GM19324 (cell line): ENCODE data around the gene SCEL.
"Not testable (repeated sequence)": the region's sequence is repeated elsewhere in the genome, so short reads cannot be mapped to it uniquely, and the experiment has no call there.

Experiments used
- ATAC-seq: cut with Tn5 transposase; IDR thresholded peaks from one replicate; pipeline ENCODE4 v1.9.1; 2021; ENCODE audit warnings: mild to moderate bottlenecking, moderate library complexity; ENCODE audit not compliant: unreplicated experiment, low FRiP score

SCEL gene

GRCh38 chr13:77653301-77653700 lies 117.8 kb downstream of the SCEL start:
- ATAC-seq = no peak

- ATAC-seq = not testable (repeated sequence)
Measured at GRCh38 chr13:77660016-77660415, 124.5 kb downstream of the SCEL start.

GRCh38 chr13:77660841-77661250 lies 125.3 kb downstream of the SCEL start:
- no peak for ATAC-seq

DNA sequence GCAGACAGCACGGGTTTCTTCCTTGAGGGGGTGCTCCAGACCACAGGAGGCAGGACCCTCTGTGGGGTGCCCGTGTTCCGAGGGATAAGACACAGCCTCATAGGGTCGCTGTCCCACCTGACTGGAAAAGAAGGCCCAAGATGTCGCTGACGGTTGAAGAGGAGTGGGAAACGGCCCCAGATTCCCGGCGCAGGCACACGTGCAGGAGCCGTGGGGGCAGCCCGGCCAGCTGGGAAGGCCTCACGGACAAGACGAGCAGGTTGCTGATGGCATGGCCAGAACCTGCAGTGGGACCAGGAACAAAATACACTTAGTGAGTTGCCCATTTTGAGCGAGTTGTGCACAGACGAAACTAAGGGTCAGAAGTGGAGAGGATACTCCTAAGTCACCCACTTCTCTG lies 126.8 kb downstream of the SCEL start:
- not testable (repeated sequence) for ATAC-seq

DNA sequence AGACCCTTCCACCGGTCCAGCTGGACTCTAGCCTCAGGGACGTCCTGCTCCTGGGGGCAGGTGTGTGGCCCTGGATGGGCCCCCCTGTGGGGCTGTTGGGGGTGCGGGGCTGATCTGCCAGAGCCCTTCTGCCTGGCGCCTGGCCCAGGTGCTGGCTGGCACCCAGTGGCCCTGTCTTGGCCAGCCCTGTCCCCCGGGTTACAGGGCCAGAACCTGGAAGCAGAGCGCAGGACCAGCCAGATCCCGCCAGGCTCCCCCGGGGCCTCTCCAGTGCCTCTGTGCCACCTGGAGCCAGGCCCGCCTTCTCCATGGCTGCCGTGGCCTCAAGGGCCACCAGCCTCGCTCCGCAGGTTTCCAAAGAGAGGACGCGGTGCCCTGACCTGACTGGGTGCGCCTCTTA lies 127.3 kb downstream of the SCEL start:
- ATAC-seq = not testable (repeated sequence)

GRCh38 chr13:77674852-77675251 lies 139.3 kb downstream of the SCEL start:
- ATAC-seq = no peak

DNA sequence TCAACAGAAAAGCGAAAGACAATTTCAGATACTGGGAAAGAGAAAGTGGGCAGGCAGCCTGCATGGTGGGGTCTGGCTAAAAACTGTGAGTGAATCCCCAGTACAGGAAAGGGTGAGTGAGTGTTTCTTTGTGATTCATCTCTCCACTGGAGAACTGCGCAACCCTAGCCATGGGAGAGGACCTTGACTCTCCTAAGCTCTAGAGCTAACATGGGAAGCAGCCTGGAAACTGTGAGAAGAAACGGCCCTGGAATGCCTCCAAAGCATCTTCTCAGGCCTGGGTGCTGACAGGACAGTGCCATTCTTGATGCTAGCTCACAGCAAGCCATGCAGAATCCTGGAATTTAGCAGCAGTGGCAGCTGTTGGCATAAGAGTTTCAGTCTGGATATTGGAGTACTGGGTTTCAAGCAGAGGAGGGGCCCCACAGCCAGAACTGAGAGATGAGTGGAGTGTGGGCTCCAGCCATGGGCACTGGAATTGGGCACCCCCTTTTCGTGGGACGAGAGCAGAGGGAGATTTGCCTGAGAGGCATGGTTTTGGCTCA lies 143.3 kb downstream of the SCEL start:
- no peak for ATAC-seq

DNA sequence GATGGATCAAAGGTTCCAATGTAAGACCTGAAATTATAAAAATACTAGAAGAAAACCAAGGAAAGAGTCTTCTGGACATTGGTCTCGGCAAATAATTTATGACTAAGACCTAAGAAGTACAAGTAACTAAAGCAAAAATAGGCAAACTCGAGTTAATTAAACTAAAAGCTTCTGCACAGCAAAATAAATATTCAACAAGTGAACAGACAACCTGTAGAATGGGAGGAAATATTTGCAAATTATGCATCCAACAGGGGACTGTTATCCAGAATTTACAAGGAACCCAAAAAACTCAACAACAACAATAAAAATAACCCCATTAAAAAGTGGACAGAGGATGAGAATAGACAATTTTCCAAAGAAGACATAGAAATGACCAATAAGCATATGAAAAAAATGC lies 152.3 kb downstream of the SCEL start:
- no peak for ATAC-seq

- no peak for ATAC-seq
Measured at GRCh38 chr13:77691871-77692270, 156.4 kb downstream of the SCEL start.

GRCh38 chr13:77692746-77693448 lies 157.4 kb downstream of the SCEL start:
- no peak for ATAC-seq

DNA sequence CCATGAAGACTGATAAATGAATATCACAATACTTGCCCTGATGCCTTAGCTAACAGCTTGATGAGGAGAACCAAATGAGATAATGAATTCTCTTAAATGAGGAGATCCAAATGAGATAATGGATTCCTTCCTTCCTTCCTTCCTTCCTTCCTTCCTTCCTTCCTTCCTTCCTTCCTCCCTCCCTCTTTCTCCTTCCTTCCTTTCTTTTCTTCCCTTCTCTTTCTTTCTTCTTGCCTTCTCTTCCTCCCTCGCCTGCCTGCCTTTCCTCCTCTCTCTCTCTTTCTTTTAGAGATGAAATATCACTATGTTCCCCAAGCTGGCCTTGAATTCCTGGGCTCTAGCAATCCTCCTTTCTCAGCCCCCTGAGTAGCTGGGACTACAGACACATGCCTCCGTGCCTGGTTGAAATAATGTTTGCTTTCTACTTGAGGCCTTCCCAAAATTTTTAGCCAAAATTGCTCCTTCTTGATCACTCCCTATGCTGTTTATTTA lies 158.0 kb downstream of the SCEL start:
- ATAC-seq = no peak
